SH-SY5Y (cell line): ENCODE measurements around the gene SLC16A12.

Source experiments
- GATA2 ChIP-seq: IDR thresholded peaks from 2 replicates; pipeline ENCODE4 v1.6.1; 2011; ENCODE audit warnings: mild to moderate bottlenecking, low read depth, low read length
- GATA3 ChIP-seq: IDR thresholded peaks from 2 replicates; pipeline ENCODE4 v1.6.1; 2011; ENCODE audit warnings: low read depth, mild to moderate bottlenecking, low read length, moderate library complexity

SLC16A12 gene, protein sequence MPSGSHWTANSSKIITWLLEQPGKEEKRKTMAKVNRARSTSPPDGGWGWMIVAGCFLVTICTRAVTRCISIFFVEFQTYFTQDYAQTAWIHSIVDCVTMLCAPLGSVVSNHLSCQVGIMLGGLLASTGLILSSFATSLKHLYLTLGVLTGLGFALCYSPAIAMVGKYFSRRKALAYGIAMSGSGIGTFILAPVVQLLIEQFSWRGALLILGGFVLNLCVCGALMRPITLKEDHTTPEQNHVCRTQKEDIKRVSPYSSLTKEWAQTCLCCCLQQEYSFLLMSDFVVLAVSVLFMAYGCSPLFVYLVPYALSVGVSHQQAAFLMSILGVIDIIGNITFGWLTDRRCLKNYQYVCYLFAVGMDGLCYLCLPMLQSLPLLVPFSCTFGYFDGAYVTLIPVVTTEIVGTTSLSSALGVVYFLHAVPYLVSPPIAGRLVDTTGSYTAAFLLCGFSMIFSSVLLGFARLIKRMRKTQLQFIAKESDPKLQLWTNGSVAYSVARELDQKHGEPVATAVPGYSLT

DNA sequence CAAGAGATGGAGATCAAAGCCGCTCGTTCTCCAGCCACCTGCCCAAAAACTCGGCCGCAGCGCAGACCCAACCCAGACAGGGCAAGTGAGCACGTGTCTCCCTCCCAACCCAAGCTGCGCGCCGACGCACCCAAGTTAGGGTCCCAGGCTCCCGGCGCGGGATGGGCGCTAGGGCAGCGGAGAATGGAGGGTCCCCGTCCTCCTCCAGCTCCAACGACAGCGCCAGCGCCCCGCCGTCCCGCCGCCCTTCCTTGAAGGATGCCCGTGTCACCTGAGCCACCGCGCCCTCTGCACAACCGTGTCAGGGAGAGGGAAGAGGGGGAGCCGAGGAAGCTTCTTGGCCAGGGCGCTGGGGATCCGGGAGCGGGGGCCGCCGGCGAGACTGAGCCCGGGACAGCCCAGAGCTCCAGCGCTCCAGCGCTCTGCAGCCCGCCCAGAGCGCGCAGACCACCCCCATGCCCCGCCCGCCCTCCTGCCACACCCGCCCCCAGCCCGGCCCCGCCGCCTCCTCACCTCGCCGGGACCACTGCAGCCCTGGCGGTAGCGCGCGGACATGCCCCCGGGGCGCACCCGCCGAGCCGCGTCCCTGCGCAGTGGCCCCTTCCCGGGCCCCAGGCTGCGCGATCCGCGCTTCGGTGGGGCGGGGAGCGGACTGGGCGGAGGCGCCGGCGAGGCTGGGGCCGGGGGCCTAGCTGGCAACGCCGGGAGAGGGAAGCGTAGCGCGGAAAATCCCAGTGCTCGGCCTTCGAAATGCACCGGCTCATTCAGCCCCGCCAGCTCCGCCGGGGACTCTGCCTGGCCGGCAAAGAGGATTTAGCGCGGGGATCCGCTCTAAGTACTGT, at the start of gene SLC16A12:
TSS of gene SLC16A12 (minus strand) at position 424 of the 842 bp plus-strand sequence. CDS start 73,016 bp downstream, outside the sequence.
- TF ChIP-seq GATA3 (no peak), GATA2 (no peak)

DNA sequence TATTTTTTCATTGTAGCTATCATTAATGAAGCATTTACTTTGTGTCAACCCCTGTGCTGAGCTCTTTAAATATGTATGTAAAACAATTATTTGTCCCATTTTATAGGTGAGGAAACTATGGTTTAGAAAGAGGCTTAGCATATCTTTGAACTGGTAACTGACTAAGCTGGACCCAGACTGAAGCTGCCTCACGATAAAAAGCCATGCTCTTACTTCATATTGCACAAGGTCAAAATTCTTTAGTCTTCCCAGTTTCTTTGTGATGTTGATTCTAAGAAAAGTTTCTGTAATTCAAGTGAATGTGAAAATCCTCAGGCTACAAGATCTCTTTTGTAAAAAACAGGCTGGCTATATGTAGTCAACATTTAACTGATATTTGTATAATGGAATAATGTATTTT, 46.6 kb upstream of the SLC16A12 start:
- no peak for TF ChIP-seq GATA2
- no peak for TF ChIP-seq GATA3

DNA sequence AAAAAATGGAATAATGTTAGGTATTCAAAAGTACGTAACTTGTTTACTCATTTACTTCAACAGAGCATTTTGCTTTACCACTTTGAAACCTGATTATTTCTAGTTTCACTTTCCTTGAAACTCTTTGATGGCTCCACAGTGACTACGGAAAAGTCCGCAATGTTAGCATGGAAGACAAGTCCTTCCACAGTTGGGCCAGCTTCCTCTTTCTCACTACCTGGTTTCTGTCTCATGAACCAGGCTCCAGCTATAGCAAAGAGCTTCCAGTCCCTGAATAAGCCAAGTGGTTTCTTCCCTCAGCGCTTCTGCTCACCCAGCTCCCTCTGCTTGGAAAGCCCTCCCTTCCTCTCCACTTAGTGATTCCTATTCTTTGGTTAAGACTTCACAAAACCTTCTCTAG, 44.8 kb upstream of the SLC16A12 start:
- TF ChIP-seq GATA2 (no peak), GATA3 (no peak)

DNA sequence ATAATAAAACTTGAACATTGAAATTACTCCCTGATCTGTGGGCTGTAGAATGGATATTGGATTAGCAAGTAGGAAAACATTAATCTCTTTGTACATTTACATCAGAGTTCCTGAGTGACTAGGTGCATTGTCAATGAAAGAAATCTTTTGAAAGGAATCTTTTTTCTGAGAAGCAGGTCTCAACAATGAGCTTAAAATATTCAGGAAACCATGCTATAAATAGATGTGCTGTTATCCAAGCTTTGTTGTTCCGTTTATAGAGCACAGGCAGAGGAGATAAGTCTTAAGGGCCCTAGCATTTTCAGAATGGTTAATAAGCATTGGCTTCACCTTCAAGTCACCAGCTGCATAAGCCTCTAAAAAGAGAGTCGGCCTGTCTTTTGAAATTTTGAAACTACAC, 41.3 kb upstream of the SLC16A12 start:
- no peak for TF ChIP-seq GATA3
- no peak for TF ChIP-seq GATA2

DNA sequence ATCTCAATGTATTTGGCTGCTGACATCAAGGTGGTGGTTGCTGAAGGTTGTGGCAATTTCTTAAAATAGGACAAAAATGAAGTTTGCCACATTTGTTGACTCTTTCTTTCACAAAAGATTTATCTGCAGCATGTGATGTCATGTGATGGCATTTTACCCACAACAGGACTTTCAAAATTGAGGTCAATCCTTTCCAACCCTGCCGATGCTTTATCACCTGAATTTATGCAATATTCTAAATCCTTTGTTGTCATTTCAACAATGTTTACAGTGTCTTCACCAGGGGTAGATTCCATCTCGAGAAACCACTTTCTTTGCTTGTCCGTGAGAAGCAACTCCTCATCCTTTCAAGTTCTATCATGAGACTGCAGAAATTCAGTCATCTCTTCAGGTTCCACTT, 40.6 kb upstream of the SLC16A12 start:
- TF ChIP-seq GATA2: no peak
- no peak for TF ChIP-seq GATA3

DNA sequence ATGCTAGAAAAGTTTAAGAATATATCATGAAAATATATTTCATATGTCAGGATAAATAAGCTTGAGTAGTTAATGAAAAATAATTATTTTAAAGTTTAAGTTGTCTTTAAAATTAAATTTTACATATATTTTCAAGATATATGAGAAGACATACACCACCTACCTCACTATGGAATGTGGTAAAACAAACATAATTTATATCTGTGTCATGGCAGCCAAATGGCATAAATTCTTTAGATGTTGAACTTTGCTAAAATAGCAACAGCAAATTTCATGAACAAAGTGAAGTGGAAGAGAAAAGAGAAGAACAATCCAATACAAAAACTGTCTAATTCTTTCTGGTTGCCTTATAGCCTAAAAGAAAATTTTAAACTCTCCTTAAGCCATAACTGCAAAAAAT, 39.6 kb upstream of the SLC16A12 start:
- no peak for TF ChIP-seq GATA3
- no peak for TF ChIP-seq GATA2

DNA sequence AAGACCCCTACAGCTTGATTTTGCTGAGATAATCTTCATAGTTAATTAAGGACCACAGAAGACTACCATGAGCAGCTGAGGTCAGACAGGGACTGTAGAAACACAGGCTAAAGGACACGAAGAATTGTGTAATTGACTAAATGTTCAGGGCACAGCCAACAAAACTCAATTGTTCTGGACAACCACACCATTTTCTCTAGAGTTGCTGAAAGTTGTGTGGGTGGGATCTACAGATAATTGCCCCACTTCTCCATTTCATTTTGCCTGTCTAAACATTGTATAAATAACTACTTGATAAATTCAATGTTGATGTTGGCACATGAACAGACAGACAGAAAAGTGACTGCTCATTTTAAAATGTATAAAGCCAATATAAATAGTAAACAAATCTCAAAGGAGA, 39.0 kb upstream of the SLC16A12 start:
- no peak for TF ChIP-seq GATA3
- no peak for TF ChIP-seq GATA2

DNA sequence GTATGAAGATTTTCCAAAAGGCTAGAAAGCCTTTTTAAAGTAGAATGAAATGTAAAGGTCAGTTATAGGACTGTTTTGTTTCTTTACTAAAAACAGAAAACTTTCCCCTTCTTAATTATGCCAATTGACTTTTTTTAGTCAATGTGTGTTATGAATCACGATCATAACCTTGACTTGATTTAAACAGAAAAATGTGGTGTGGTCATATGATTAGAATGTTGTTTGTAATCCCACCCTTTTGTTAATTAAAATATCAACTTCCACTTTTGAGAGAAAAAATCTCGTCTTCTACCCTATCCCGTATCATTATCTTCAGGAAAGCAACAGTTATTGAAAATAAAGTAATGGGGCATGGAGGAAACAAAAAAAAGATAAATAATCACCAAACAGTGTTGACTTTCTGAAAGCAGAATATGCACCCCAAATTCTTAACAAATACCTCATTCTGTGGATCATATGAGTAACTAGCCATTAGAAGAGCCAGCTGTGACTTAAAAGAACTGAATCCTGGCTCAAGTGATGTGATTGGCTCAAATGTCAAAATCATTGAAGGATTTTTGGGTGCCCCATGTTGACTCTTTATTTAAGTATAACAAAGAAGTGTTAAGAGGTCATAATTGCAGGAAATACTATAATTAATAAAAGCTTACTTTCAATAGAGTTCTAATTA, 32.3 kb upstream of the SLC16A12 start:
- TF ChIP-seq GATA2 (no peak), GATA3 (no peak)

DNA sequence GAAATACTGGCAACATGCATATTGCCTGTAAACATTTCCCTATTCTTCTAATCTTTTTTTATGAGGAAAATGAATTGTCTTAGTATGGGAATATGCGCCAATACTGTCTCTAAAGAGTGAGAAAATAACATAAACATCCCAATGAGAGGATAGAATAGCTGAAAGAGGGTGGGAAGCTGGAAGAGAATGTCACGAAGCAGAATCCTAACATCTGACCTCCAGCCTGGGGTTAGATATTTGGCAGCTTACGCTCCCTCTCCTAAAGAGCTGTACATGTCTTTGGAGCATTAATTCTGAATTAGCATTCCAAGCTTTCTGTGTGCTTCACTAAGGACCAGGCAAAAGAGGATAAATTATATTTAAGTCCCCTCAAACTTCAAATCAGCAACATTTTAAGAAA, 31.6 kb upstream of the SLC16A12 start:
- TF ChIP-seq GATA2 (no peak), GATA3 (no peak)

DNA sequence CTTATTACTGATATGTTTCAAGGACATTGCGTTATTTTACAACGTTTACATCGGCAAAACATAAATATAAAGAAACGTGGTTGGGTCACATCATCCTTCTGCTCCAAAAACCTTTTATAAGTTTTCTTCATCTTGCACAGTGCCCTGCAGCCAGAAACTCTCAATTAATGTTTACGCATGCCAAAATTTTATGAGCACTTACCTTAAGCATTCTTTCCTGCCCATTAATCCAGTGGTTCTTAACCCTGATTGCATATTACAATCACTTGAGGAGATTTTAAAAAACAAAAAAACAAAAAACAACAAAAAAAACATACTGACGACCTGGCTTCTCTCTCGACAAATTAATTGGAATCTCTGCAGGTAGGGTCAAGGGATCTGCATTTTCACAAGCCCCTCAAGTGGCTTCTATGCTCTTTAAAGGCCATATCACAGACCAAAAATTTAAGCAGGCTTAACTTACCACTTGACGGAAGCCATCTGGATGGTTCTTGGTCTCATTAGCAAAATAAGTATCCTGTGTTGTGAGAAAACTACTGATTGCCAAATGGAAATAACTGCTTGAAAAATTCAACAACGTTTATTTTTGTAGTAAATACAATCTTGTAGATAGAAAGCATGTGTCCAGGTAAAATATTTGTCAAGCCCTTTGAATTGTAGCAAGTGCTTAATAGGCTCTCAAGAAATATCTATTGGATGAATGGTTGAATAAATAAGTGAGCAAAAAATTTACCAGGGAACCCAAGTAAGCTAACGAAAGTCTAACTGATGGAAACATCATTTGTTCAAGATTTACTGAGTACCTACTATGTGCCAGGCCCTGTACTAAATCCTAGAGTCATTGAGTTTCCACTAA, 30.9 kb upstream of the SLC16A12 start:
- TF ChIP-seq GATA2: no peak
- no peak for TF ChIP-seq GATA3

DNA sequence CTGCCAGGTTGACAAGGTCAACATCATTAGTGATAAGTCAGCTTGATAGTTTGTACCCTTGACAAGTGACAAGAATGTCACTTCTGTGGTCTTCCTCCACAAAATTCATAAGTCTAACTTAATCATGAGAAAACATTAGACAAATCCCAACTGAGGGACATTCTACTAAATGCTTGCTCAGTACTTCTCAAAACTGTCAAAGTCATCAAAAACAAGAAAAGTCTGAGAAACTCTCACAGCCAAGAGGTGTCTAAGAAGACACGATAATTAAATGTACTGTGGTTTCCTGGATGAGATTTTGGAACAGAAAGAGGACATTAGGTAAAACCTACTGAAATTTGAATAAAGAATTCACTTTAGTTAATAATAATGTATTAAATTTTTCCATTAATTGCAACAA, 29.8 kb upstream of the SLC16A12 start:
- TF ChIP-seq GATA2: no peak
- no peak for TF ChIP-seq GATA3

DNA sequence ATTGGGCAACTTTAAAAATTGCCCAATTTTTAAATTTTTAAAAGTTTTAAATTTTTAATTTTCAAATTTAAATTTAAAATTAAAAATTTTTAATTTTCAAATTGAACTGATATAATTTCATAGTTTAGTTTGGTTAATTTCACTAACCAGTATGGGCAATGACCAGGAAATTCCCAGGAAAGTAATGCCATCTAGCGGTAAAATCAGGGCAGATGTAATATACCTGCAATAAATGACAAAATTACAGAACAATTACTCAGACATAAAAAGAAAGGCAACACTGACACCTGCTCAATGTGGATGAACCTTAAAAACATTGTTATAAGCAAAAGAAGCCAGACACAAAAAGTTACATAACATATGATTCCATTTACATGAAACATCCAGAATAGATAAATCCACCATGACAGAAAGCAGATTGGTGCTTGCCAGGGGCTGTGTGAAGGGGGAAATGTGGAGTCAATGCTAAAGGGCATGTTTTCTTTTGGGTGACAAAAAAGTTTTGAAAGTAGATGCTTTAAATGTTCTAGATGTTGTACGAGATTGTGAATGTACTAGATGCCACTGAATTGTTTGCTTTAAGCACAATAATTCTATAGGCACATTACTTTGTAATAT, 28.6 kb upstream of the SLC16A12 start:
- TF ChIP-seq GATA3 (no peak), GATA2 (no peak)

DNA sequence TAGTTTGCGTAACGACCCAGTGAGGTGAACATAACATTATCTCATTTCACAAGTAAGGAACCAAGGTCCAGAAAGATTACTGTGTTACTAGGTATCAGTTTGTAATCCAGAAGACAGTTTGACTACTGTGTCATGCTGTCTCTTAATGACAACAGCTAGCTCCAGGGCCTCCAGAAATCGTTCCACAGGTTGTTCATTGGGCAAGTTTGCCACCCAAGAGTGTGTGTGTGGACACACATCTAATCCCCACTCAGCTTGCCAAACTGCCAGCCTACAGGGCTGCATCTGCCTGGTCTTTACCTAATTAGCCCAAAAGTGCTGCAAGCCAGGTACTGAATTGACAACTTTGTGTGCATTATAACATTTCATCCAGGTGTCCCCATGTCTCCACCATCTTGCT, 27.9 kb upstream of the SLC16A12 start:
- TF ChIP-seq GATA2: no peak
- TF ChIP-seq GATA3: no peak

DNA sequence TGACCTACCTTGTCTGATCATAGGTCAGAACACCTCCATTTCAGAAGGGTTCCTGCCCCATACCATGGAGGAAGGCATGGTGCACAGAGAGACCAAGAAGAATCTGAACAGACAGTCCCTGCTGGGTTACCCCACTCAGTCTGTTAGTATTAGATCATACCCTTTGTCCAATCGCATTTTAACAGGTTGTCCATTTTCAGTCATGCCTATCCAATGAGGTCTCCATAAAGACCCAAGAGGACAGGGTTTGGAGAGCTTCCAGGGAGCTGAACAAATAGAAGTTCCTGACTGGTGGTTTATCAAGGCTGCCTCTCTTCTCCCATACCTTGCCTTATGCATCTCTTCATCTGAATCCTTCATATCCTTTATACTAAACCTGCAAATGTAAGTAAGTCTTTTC, 21.2 kb upstream of the SLC16A12 start:
- TF ChIP-seq GATA3 (no peak), GATA2 (no peak)
